Measurements from ENCODE around the gene ALOX5.

DNA sequence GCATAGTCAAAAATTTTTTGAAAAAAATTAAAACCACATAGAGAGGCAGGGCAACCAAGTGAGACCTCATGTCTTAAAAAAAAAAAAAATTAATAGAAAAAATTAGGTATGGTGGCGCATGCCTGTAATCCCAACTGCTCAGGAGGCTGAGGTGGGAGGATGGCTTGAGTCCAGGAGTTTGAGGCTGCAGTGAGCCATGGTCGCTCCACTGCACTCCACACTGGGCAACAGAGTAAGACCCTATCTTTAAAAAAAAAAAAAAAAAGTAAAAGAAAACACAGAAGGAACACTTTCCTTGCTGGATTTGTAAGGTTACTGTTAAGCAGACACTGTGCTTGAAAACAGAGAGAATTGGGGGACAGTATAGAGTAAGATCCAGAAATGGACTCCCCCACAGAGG lies 58.1 kb downstream of the ALOX5 start:
- TF ChIP-seq, protein P1, sequence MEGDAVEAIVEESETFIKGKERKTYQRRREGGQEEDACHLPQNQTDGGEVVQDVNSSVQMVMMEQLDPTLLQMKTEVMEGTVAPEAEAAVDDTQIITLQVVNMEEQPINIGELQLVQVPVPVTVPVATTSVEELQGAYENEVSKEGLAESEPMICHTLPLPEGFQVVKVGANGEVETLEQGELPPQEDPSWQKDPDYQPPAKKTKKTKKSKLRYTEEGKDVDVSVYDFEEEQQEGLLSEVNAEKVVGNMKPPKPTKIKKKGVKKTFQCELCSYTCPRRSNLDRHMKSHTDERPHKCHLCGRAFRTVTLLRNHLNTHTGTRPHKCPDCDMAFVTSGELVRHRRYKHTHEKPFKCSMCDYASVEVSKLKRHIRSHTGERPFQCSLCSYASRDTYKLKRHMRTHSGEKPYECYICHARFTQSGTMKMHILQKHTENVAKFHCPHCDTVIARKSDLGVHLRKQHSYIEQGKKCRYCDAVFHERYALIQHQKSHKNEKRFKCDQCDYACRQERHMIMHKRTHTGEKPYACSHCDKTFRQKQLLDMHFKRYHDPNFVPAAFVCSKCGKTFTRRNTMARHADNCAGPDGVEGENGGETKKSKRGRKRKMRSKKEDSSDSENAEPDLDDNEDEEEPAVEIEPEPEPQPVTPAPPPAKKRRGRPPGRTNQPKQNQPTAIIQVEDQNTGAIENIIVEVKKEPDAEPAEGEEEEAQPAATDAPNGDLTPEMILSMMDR (conservative IDR thresholded peaks at IDR 0.05; ENCODE audit: low read depth, low read length) = no peak
- no peak for TF ChIP-seq EZH2 (IDR thresholded peaks at IDR 0.05; ENCODE audit: borderline replicate concordance, low read depth, low read length, poor library complexity, severe bottlenecking)
